CD4-positive, alpha-beta T cell treated with Interferon gamma for 1 hour (primary cell): ENCODE results near the gene TPRN.
"Not testable (repeated sequence)": the region's sequence is repeated elsewhere in the genome, so short reads cannot be mapped to it uniquely, and the experiment has no call there.

Experiments
- DNase-seq: peaks from one replicate; pipeline ENCODE4 v3.0.0-alpha.2; 2020

TPRN gene, protein sequence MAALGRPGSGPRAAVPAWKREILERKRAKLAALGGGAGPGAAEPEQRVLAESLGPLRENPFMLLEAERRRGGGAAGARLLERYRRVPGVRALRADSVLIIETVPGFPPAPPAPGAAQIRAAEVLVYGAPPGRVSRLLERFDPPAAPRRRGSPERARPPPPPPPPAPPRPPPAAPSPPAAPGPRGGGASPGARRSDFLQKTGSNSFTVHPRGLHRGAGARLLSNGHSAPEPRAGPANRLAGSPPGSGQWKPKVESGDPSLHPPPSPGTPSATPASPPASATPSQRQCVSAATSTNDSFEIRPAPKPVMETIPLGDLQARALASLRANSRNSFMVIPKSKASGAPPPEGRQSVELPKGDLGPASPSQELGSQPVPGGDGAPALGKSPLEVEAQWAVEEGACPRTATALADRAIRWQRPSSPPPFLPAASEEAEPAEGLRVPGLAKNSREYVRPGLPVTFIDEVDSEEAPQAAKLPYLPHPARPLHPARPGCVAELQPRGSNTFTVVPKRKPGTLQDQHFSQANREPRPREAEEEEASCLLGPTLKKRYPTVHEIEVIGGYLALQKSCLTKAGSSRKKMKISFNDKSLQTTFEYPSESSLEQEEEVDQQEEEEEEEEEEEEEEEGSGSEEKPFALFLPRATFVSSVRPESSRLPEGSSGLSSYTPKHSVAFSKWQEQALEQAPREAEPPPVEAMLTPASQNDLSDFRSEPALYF

DNA sequence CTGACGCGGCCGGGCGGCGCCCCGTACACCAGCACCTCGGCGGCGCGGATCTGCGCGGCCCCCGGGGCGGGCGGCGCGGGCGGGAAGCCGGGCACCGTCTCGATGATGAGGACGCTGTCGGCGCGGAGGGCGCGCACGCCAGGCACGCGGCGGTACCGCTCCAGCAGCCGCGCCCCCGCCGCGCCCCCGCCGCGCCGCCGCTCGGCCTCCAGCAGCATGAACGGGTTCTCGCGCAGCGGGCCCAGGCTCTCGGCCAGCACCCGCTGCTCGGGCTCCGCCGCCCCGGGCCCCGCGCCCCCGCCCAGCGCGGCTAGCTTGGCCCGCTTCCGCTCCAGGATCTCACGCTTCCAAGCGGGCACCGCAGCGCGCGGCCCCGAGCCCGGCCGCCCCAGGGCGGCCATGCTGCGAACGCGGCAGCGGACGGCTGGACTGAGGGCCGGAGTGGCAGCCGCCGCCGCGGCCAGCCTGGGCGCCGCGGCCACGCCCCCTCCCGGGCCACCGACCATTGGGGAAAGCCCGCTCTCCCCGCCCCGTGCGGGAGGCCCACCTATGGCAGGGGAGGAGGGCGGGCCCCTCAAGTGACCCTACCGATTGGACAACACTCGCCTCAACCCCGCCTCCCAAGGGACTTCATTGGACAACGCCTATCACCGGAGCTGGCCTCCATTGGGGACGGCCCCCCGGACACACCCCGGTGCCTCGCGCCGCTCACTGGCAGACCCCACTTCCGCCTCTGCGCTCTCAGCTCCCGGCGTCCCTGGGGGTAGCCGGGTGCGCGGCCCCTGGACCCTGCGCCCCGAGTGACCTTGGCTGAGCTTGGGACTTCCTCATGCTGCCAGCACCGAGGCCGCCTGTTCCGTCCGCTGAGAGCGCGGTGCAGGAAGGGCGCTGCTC is at the start of gene TPRN:
TPRN (minus strand) TSS at position 431 of the 894 bp plus-strand sequence; CDS start at position 401, 30 bp downstream.
- peak; percentile 98 for DNase-seq

DNA sequence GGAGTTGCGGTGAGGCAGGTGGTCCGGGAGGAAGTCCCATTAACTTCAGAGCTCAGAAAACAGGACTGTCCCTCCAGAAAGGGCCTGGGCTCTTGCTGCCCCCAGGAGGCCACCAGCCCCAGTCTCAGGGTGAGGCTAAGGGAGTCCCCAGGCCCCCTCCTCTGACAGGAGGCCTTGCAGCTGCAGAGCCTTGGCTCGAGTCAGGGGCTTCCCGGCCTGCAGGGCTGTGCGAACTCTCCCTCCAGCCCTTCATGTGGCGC is 47.3 kb upstream of the TPRN start:
- DNase-seq = no peak

DNA sequence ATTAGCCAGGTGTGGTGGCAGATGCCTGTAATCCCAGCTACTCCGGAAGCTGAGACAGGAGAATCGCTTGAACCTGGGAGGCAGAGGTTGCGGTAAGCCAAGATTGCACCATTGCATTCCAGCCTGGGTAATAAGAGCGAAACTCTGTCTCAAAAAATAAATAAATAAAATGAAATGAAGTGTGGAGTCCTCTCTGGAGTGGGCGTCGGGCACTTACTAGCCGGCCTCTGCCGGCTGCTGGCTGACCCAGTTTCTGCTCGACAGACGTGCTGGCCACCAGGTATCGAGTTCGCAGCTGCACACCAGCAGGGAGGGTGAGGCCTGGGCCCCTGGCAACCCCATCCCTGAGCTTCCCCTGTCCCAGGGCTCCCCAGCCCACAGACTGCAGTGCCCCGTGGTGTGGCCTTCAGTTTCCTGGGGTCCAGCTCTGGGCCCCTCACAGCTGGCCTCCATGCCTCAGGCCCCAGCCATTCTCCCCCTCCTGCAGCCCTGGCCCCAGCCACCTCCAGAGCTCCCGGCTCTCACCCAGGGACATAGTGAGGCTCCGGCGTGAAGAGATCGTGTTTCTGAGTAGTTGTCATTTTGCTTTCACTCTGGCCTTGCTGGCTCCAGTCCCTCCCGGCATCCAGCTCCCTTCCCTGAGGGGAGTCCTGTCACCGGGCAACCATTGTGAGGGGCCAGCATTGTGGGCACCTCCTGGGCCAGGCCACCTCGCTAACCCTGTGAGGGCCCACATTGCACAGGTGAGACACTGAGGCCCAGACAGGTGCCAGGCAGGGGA is 46.8 kb upstream of the TPRN start:
- no peak for DNase-seq

DNA sequence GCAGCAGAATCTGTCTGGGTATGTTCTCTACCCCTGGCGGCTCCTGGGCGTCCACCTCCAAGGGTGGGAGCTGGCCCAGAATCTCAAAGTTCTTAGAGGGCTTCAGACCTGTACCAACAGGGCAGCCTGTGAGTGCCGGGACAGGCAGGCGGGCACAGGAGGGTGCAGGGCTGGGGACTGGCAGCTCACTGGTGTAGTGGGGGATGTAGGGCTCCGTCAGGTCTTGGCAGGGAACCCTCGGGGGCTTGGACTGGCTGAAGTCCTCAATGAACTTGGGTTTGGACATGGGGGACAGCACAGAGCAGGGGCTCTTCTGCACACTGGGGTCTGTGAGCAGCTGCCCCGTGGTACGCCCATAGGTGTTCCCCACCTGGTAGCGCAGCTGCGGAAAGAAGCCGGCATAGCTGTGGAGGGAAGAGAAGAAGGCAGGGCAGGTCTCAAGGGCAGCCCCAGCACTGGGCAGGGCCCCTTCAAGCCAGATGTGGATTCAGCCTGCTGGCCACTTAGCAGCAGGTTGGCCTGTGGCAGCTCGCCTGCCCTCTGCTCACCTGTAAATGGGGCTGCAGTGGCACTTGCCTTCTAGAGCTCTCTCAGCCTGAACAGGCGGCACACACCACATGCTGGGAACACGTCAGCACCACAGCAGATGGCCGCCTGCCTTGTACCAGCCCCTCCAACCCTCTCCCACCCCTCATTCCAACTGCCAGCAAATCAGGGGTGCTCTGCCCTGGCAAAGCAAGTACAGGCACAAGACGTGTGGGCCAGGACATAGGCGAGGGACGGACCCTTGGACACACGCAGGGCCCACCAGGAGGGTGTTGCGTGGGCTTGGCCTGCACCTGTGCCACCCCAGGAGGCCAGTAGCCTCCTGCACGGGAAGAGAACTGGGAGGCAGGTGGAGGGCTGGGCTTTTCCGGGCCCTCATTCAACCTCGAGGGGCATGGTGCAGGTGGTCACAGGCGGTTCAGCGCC is 45.2 kb upstream of the TPRN start:
- no peak for DNase-seq

DNA sequence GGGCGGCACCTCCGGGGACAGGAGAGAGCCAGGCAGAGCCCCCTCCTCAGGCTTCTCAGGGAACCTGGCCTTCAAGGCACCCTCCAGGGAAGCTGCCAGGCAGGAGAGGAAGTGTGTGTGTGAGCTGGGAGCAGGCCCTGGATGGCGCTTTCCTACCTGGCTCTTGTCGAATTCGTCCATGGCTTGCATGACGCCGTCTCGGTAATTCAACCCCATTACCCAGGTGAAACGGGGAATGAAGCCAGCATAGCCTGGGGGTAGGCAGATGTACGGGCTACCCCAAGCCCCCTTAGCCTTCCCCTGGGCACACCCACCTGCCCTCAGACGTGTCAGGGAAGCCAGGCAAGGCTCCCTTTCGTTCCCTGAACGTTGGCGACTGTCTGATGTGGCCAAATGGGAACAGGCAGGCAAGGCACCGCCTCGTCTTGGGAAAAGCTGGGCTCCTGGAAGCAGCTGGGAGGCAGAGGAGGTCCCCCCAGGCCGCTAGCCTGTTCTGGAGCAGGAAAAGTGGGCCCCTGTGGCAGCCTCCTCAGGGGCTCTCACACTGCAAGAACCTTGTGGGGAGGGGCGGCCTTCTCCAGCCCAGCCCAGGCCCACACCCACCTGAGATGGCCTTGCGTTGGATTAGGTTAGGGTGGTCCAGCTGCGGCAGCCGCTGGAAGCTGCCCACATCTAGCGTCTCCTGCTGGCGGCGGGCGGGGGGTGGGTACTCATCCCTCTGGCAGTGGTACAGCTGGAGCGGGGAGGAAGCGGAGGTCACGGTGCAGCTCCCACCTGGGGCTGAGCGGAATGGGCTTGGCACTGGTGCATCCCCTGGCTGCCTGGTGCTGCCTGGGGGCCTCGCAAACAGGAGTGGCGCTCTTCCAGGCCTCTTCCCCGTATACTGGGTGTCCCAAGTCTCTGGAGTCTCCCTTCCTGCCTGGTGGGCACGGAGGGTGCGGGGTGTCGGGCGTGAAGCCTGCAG is 44.2 kb upstream of the TPRN start:
- no peak for DNase-seq

DNA sequence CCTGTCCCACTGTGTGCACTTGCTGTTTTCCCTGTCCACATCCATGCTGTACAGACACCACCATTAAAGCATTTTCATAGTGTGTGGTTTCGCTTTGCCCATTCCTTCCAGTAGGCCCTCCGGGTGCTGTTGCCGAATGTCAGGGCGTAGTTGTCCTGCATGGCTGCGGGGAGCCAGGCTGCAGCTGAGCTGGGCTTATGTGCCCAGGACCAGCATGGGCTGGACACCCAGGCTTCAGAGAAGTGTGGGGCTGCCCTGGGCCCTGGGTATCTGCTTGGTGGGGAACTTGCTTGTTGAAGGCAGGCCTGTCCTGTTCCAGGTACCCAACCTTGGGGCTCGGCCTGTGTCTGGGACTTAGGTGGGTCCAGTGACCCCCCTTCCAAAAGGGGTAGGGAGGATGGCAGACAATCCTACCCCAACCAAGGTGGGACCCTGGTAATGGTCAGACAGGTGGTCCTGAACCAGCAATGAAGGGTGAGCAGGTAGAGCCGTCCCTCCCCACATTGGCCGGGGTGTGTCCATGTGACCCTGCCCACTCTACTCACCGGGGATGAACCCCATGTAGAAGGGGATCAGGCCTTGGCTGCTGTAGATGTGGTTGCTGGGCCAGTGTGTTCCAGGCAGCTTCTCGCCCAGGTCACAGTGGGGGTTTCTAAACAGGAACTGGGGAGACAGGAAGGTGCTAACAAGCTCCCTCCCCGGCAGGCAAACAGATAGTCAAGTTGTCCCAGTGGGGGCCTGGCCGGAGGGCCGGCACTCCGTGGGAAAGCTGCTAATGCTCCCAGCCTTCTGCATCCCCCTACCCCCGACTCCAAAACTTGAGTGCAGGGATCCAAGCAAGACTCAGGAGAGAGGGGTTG is 43.3 kb upstream of the TPRN start:
- DNase-seq = no peak

DNA sequence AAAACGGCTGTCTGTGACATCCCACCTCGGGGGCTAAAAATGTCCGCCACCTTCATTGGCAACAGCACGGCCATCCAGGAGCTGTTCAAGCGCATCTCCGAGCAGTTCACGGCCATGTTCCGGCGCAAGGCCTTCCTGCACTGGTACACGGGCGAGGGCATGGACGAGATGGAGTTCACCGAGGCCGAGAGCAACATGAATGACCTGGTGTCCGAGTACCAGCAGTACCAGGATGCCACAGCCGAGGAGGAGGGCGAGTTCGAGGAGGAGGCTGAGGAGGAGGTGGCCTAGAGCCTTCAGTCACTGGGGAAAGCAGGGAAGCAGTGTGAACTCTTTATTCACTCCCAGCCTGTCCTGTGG is 42.7 kb upstream of the TPRN start:
- DNase-seq = not testable (repeated sequence)

DNA sequence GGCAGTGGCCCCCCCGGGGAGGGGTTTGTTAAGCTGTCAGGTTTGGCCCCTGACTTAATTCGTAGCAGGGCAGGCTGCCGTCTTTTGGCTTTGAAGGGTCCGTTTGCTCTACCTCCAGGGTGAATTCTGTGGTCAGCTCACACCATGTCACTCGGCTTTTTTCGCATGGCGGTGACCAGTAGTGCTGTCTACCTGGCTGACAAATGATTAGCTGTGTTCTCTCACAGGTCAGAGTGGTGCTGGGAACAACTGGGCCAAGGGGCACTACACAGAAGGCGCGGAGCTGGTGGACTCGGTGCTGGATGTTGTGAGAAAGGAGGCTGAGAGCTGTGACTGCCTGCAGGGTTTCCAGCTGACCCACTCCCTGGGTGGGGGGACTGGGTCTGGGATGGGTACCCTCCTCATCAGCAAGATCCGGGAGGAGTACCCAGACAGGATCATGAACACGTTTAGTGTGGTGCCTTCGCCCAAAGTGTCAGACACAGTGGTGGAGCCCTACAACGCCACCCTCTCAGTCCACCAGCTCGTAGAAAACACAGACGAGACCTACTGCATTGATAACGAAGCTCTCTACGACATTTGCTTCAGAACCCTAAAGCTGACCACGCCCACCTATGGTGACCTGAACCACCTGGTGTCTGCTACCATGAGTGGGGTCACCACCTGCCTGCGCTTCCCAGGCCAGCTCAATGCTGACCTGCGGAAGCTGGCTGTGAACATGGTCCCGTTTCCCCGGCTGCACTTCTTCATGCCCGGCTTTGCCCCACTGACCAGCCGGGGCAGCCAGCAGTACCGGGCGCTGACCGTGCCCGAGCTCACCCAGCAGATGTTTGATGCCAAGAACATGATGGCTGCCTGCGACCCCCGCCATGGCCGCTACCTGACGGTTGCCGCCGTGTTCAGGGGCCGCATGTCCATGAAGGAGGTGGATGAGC is 42.0 kb upstream of the TPRN start:
- DNase-seq = no peak

DNA sequence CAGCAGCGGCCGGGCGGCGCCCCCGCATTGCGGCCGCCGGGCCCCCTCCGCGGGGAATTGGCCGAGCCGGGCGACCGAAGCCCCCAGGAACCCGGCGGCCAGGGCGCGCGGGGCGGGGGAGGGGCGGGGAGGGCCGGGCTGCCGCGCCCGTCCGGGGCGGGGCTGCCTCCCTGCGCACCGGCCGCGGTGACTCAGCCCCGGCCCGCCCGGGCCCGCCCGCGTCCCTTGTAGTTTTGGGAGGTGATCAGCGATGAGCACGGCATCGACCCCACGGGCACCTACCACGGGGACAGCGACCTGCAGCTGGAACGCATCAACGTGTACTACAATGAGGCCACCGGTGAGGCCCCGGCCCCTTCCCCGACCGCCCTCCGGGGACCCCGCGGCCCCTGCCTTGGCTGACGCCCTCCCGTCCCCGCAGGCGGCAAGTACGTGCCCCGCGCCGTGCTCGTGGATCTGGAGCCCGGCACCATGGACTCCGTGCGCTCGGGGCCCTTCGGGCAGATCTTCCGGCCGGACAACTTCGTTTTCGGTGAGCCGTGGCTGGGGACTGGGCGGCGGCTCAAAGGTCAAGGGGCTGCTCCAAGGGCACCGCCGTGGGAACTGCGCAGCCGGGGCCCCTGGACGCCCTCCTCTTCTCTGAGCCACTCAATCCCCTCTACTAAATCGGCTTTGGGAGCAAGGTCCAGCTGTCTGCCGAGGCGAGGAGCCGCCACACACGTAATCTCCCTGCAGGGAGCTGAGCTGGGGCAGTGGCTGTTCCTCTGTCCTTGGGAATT is 41.1 kb upstream of the TPRN start:
- DNase-seq = peak; percentile 59

DNA sequence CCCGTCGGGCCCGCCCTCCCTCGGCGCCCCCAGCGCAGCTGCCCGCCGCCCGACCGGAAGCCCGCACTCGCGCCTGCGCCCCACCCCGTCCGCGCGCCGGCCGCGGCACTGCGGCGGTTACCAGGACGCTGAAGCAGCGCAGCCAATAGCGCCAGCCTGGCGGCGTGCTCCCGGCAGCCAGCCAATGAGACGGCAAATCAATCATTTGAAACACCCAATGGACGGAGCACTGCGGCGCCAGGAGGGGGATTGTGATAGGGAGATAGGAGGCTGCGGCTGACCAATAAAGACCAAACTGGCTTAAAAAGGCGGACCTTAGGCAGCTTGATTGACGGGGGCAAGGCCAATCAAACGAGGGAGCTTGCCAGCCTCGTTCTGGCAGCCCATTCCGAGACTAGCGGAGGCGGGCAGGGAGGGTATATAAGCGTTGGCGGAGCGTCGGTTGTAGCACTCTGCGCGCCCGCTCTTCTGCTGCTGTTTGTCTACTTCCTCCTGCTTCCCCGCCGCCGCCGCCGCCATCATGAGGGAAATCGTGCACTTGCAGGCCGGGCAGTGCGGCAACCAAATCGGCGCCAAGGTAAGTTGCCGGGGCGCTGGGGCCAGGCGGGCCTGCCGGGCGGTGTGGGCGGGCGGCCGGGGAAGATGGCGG is 40.4 kb upstream of the TPRN start, which contains the start of gene TUBB4B:
TUBB4B (plus strand) TSS at position 447 of the 649 bp plus-strand sequence; CDS start at position 521, 74 bp downstream.
- peak; percentile 100 for DNase-seq

DNA sequence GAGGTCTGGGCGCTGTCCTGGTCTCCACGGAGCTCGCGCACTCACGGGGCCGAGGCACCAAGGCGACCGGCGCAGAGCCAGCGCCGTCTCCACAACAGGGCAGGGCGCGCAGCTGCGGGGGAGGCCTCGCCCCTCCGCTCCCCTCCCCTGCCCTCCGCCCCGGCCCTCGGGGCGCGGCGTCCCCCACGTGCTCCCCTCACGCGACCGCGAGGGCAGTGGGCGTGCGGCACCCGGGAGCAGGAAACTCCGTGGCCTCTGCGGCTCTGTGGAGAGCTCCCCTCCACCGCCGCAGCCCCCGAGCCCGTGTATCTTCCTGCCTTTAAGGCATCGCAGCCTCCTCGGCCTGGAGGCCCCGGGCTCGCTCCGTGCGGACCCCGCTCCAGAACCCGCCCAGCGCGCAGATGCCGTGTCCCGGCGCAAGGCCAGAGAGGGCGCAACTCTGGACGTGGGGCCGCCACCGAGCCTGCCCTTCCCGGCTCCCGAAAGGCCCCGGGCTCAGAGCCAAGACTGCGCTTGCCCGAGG is 39.8 kb upstream of the TPRN start:
- peak; percentile 67 for DNase-seq

DNA sequence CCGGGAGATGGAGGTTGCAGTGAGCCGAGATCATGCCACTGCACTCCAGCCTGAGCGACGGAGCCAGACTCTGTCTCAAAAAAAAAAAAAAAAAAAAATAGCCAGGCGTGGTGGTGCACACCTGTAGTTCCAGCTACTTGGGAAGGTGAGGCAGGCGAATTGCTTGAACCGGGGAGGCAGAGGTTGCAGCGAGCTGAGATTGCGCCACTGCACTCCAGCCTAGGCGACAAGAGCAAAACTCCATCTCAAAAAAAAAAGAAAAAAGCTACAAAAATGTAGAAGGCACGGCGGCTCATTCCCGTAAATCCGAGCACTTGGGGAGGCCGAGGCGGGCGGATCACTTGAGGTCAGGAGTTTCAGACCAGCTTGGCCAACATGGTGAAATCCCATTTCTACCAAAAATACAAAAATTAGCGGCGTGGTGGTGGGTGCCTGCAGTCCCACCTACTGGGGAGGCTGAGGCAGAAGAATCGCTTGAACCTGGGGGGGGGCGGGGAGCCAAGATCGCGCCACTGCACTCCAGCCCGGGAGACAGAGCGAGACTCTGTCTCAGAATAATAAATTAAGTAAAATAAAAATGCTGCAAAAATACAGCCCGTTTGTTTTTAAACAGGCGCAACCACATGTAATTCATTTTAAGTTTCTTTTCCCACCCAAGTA is 39.1 kb upstream of the TPRN start:
- DNase-seq = not testable (repeated sequence)

DNA sequence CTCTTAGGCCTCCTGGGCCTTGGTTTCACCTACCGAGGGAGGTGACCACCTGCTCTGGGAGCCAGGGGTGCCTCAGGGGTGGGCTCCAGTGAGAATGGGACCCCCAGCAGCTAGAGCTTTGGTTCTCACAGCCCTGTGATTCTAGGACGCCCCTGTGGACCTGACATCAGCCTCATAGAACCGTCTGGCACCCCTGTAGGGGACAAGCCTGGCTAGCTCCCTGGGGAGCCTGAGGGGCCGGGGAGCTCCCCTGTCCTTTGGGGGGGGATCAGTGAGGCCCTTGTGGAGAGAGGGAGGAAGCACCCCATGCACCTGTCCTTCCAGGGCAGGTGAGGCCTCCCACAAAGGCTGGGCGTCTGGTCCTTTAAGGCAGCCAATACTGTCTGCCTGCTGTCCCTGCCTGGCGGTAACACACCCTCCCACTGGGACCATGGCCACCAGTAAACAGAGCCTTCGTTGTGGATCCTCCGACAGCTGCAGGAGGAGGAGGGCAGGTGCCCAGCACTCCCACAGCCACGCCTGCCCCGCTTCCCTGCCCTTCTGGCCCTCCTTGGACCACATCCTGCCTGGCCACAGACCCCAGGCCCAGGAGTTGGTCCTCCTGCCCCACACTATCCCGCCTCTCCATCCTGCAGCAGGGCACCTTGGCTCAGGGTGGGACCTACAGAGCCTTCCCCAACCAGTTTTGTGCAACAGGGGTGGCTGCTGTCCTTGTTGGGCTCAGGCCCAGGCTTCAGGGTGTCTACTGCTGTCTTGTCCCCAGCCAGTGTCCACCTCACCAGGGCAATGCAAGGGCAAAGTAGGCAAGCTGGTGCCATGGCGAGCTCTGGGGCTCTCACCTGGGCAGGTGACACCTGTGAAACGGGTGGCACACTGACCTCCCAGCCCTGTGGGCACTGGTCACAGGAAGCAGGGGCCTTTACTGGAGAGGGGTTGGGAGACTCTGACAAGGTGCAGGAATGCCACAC is 37.5 kb upstream of the TPRN start:
- DNase-seq = no peak

DNA sequence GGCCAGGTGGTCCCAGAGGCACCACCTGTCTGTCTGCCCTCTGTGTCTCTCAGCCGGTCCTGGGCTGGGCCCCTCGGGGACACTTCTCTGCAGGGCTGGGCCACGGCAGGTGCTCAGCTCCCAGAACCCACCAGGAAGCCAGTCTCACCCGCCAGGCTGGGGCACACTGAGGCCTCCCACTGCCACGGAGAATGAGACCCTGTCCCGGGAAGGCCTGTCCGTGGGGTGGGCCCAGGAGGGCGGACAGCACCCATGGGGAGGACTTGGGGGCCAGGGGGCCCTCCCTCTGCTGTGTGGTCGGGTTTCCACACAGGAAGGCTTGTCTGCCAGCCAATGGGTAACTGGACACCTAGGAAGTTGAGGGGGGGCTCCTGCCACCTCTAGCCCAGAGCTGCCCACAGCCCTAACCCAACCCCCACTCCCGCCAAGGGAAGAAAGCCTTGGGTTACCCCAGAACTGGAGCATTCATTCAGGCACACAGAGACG is 36.4 kb upstream of the TPRN start:
- DNase-seq = no peak
